ENCODE data around the gene PPIP5K1.

- TF ChIP-seq JUND (IDR thresholded peaks at IDR 0.05) (no peak), POLR2A (IDR thresholded peaks at IDR 0.05; ENCODE audit: borderline replicate concordance, extremely low read depth, insufficient read depth, insufficient read length) (no peak), EZH2 (IDR thresholded peaks at IDR 0.05) (no peak), CTCF (IDR thresholded peaks at IDR 0.05 in 2 of 3, conservative IDR thresholded peaks at IDR 0.05 in 1 of 3; ENCODE audit: borderline replicate concordance in 1 of 3, insufficient read depth in 1 of 3, low read depth in 2 of 3, low read length in 2 of 3) (no peak), POLR2AphosphoS5 (IDR thresholded peaks at IDR 0.05; ENCODE audit: low read depth, low read length) (no peak), EZH2phosphoT487 (IDR thresholded peaks at IDR 0.05; ENCODE audit: borderline replicate concordance) (no peak), MAX (IDR thresholded peaks at IDR 0.05) (no peak), YY1 (IDR thresholded peaks at IDR 0.05; ENCODE audit: extremely low read depth, insufficient replicate concordance, low read depth, low read length) (no peak), ELF1 (IDR thresholded peaks at IDR 0.05; ENCODE audit: borderline replicate concordance, low read depth) (no peak)
Measured at GRCh38 chr15:43527802-43528541, 62.0 kb downstream of the PPIP5K1 start.
